ENCODE measurements around the gene GGT5.
"Not testable (repeated sequence)": the region's sequence is repeated elsewhere in the genome, so short reads cannot be mapped to it uniquely, and the experiment has no call there.

The GGT5 gene

DNA sequence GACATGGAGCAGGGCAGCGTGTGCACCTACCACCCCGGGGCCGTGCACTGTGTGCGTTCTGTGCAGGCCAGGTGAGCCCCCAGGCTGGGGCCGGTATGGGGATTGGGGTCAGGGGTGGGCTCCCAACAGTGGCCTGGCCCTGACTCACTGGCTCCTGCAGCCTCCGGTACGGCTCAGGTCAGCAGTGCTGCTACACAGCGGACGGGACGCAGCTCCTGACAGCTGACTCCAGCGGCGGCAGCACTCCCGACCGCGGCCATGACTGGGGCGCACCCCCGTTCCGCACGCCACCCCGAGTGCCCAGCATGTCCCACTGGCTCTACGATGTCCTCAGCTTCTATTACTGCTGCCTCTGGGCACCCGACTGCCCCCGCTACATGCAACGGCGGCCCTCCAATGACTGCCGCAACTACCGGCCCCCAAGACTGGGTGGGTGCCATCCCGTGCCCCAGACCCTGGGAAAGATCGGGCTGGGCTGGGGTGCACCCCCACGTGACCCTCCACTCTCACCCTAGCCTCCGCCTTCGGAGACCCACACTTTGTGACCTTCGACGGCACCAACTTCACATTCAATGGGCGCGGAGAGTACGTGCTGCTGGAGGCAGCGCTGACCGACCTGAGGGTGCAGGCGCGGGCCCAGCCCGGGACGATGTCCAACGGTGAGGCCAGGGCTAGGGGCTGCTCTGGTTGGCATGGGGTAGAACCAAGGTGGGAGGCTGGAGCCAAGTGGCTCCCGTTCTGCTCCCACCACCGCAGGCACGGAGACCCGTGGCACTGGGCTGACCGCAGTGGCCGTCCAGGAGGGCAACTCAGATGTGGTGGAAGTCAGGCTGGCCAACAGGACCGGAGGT, 59.2 kb downstream of the GGT5 start:
- DNase-seq (ENCODE audit: low spot score): no peak
- FAIRE-seq: no peak

DNA sequence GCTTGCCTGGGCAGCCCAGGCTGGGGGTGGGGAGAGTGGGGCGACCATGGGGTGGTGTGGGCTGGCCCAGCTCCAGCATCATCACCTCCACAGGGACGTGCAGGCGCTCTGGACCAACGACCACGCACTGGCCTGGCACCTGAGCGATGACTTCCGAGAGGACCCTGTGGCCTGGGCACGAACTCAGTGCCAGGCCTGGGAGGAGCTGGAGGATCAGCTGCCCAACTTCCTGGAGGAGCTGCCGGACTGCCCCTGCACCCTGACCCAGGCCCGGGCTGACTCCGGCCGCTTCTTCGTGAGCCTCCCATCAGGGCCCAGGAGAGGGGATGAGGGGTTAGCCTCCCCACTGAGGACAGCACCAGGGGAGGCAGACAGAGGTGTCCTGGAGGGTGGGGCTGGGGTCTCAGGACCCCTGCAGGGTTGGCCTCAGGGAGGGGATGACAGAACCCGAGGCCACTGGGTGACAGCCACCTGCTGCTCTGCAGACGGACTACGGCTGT, 59.8 kb downstream of the GGT5 start:
- DNase-seq (ENCODE audit: low spot score): no peak

DNA sequence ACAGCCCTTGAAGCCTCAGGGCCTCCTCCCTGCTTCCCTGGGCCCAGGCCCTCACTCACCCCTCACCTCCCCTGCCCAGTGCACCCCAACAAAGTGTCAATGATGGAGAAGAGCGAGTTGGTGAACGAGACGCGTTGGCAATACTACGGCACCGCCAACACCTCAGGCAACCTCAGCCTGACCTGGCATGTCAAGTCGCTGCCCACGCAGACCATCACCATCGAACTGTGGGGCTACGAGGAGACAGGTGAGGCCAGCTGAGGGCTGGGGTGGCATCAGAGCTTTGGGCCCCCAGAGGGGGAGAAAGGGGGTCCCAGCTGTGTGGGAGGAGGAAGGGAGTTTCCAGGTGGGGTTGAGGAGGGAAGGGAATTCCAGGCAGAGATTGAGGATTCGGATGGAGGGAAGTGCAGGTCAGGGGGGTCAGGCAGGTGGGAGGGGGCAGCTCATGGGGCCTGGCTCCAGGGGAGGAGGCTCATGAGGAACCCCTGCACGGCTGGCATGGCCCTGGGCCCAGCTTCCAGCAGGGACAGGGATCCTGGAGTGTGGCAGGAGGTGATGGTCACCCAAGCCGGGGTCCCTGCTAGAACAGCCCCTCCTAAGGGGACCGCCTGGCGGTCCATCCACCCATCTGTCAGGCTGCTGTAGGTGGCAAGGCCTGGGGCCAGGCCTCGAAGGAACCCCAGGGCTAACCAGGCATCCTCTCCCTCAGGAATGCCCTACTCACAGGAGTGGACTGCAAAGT, 60.7 kb downstream of the GGT5 start:
- DNase-seq (ENCODE audit: low spot score) (no peak), FAIRE-seq (no peak)

More for the DNA sequence above, 59.8 kb downstream of the GGT5 start:
- no peak for FAIRE-seq

DNA sequence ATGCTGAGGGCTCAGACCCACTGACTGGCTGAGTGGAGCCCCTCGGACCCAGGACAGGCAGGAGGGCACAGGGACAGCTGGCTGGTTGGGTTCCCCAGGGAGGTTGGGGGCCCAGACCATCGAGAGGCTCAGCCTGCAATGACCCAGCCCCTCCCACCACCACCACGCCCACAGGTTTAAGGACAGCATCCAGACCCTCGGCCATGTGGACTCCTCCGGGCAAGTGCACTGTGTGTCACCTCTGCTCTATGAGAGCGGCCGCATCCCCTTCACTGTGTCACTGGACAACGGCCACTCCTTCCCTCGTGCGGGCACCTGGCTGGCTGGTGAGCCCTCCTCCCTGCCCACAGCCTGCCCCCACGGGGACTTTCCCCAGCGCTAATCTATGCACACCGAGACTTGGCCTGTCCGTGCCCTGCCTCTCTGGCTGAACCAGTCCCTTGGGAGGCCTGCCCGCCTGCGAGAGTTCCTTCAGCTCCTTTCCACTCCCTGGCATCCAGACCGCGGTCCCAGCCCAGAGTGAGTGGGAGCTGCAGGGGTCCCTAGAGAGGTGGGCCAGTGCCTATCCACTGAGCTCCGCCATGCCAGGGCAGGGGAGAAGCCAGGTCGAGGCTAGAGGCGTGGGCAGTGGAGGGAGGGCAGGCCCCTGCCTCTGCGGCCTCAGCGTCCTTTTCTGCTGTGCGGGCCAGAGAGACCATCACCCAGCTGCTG, 61.4 kb downstream of the GGT5 start:
- FAIRE-seq: no peak

DNA sequence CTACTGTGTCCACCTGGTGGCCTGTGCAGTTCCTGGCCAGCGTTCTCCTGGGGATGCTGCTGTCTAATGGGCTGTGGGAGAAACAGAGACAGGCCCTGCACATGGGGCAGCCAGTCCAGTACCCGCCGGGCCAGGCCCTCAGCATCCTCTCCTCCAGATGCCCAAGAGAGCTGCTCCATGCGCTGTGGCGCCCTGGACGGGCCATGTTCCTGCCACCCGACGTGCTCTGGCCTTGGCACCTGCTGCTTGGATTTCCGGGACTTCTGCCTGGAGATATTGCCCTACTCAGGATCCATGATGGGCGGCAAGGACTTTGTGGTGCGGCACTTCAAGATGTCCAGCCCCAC, 62.0 kb downstream of the GGT5 start:
- not testable (repeated sequence) for DNase-seq (ENCODE audit: low spot score); FAIRE-seq

More for the DNA sequence above, 61.4 kb downstream of the GGT5 start:
- DNase-seq (ENCODE audit: low spot score): no peak

DNA sequence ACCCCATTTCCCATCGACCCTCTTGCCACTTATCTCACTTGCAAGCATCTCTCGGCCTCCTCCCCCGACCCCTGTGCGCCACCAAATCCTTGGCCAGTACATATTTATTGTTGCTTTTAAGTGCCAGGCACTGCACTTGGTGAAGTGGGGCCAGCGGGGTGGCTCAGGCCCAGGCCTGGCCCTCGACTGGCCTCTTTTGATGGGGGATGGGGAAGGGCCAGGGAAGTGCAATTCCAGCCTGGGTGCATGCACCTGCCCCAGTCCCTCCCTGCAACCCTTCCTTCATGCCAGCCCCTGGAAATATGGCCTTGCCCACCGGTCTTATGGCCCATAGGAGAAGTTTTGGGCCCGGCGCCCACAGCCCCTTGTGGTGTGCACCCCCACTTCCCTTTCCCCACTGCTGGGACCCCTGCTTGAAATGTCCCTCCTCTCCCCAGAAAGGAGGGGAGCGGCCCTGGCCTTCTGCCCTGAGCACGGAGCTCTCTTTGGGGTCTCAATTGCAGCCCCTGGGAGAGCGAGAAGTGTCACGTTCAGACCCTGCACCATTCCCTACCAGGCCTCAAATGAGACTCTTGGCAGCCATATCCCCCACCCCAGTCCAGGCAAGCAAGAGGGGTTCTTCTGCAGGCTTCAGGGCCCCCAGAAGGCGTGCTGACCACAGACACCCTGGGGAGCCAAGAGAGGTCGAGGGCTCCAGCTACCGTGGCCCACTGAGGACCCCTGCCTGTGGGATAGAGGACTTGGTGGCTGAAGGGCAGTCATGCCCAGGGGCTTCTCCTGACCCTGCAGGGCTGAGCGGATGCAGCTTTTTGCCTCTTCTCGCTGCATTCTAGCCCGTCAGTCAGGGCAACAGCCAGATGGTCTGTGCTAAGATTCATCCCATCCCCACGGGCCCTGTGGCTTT, 62.6 kb downstream of the GGT5 start:
- DNase-seq (ENCODE audit: low spot score) (no peak), FAIRE-seq (no peak)

DNA sequence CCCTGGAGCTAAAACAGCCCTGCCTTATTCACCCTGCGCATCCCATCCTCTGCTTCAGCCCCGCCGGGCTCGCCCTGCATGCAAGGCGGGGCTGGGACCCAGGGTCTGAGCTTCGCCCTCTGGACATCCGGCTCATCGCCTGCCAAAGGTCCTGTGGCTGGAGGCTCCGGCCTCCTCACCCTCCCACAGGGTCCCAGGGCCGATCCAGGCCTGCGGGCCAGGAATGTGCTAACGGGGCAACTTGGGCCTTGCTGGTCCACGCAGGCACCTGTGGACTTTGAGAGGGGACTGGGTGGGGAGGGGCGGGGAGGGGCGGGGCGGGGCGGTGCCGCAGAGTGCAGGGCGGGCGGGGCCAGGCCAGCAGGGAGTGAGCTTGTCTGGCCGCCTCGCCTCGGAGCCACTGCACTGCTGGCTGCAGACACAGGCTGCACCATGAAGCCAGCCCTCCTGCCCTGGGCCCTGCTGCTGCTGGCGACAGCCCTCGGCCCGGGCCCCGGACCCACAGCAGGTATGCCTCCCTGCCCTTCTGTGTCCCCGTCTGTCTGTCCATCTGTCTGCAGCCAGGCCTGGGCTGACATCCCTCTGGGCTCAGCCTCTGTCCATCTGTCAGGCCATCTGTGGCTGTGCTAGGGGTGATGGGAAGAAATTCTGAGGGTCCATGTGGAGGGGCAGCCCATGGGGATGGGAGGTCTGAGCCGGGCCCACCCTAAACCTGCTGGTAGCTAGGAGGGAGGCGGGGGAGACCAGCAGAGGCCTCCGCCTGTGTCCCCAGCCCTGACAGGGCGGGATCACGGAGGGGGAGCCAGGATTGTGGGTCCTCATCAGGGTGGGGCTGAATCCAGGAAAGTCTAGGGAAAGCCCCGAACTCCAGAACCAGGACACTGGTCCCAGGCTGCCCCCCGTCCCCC, 63.5 kb downstream of the GGT5 start, which contains the start of gene SUSD2:
Gene SUSD2, plus strand, starts transcription at position 400 of the 908 bp plus-strand sequence. Its CDS starts 33 bp downstream, at position 433.
- DNase-seq (ENCODE audit: low spot score): no peak
- no peak for FAIRE-seq

DNA sequence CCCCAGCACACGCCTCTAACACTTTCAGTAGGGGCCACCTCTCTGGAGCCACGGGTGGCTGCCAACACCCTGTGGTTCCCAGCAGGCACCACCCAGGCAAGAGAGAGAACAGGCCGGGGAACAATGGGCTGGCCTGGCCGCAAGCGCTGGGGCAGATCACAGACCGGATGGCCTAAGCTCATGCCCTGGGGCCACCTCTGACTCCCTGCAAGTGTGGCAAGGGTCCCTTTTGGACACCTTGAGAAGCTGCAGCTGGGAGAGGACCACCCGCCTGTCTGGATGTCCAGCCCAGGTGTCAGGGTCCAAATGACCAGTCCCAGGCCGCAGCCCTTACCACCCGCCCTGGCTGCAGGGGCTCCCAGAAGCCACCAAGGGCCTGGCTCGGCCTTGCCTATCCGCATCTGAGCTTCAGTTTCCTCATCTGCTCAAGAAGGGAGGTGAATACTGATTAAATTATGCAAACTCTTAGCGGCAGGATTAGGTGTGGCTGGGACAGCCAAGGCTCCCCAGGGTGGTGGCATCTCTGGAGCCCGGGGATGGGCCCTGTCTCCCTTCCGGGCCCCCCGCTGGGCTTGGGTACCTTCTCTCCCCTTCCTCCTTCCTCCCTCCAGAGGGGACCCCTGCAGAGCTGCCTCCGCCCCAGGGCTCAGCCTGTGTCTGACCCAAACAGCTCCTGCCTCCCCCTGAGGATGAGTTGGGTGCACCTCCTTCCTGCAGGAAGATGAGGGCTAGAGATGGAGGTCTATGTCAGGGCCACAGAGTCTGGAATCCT, 64.4 kb downstream of the GGT5 start:
- no peak for DNase-seq (ENCODE audit: low spot score)
- FAIRE-seq: no peak

DNA sequence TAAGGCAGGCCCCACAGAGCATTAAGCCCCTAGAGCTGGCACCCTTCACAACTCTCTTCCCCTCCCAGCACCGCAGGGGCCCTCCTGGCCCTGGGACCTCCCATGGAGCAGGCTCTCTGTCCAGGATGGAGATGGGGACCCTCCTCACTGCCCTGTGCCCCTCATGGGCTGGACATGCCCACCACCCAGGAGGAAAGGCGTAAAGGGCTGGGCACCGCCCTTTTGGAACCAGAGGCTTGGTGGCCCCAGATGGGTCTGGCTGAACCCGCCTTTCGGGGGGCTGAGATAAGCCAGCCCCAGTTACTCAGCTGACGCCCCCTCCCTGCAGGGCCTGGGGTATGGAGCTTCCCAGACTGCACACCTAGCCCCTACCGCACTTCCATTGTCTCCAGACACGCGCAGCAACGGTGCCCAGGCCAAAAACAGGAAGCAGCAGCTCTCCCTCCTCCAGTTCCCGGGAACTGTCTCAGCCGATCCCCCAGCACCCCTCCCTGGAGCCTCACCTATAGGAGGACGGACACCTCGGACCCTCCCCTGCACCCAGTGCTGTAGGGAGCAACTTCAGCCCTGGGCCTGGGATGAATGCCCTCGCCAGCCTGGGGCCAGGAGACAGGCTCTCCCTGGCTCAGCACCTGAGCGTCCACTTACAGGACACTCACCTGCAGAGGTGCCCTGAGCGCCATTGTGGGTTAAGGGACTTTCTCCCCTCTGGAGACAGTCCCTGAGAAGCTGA, 65.2 kb downstream of the GGT5 start:
- DNase-seq (ENCODE audit: low spot score): no peak
- FAIRE-seq: no peak

DNA sequence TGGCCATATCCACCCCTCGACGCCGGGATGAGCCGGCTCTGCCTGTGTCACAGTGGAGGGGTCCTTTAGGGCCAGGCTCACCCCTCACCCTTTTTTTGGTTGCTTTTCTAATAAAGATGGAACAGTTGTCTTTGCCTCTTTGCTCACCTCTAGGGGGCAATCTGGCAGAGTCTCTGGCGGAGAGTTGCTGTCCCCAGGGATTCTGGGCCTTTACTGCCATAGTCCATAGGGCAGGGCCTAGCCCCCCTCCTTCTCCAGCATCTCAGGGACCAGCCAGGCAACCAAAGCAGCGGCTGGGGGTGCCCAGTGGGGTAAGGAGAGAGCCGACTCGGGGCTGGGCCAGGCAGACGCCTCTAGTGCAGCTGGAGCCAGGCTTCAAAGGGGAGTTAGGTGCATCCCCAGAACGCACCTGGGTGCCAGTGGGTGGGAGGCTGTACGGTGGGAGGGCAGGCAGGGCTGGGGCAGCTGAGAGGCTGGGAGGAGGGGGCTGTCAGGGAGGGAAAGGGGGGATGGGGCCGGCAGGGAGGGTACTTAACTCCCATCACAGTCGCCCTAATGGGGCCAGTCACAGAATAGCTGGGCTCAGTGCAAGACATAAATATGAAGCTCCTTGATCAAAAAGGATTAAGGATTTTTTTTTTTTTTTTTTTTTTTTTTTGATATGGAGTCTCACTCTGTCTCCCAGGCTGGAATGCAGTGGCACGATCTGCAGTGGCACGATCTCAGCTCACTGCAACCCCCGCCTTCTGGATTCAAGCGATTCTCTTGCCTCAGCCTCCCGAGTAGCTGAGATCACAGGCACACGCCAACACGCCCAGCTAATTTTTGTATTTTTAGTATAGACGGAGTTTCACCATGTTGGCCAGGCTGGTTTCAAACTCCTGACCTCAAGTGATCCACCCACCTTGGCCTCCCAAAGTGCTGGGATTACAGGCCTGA, 66.1 kb downstream of the GGT5 start:
- FAIRE-seq (no peak), DNase-seq (ENCODE audit: low spot score) (no peak)

DNA sequence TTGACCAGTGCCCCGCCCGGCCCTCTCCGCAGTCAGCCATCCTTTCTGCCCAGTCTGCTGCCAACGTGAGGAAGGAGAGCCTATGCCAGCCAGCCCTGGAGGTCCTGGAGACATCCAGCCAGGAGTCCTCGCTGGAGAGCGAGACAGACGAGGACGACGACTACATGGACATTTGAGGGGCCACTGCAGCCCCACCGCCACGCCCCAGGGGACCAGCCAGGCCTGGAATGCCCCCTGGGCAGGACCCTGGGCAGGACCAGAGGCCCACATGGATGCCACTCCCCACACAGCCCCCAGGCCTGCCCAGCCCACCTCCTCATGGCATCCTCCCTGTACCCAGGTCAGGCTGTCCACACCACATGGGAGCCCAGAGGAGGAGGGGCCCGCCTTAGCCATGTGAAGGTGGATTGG, 66.9 kb downstream of the GGT5 start:
- FAIRE-seq: no peak
- DNase-seq (ENCODE audit: low spot score): no peak

DNA sequence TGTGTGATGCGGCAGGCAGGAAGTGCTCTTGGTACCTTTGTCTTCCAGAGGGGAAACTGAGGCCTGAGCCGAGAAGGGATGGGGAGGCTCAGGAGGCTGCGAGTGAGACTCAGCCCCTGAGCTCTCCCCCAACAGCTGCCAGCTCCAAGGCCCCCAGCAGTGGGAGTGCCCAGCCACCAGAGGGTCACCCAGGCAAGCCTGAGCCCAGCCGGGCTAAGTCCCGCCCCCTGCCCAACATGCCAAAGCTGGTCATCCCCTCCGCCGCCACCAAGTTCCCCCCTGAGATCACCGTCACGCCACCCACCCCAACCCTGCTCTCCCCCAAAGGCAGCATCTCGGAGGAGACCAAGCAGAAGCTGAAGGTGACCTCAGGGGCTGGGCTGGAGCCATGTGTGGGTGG, 67.4 kb downstream of the GGT5 start:
- FAIRE-seq: no peak
- DNase-seq (ENCODE audit: low spot score): no peak

DNA sequence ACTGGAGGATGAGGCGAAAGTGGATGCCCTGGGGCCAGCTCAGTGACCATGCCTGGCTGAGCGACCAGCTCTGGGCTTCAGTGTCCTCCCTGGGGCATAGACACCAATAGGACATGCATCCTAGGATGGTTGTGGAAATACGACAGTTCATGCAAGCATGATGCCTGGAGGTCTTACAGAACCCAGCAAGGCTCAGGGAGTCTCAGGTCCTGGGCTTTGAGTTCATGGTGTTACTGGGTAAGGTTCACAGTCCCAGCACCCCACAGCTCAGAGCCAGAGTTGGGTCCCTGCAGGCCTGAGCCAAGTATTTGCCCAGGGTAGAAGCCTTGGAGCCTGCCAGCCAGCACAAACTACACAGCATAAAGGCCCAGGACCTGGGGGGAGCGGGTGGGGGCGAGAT, 67.8 kb downstream of the GGT5 start:
- DNase-seq (ENCODE audit: low spot score): no peak
- no peak for FAIRE-seq

DNA sequence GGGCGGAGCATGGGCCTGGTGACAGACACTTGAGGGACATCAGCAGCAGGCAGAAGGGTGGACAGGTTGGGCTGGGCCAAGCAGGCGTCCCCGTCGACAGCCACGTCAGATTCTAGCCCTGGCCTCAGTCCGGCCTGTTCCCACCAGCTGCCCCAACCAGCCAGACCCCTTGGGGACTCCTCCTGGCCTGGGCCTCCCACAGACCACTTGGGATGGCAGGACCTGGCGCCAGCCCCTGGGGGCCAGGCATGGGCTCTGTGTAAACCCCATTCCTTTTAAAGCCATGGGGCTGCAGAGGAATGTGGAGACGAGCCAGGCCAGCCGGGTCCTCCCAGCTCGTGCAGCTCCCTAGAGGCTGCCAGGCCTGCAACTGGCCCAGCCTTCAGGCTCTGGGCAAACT, 68.3 kb downstream of the GGT5 start:
- FAIRE-seq: no peak
- DNase-seq (ENCODE audit: low spot score): no peak

DNA sequence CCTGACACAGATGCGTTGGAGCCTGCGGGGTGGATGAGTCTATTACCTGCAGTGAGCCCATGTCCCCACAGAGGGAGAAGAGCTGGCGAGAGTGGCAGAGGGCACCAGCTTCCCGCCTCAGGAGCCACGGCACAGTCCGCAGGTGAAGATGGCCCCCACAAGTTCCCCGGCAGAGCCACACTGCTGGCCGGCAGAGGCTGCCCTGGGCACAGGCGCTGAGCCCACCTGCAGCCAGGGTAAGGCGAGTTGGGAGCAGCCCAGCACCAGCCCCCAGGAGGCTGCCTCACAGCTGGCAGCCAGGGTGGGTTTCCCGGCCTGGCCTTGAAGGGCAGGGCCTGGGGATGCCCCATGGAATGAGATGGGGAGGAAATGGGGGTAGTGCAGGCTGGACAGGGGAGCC, 68.8 kb downstream of the GGT5 start:
- FAIRE-seq (no peak), DNase-seq (ENCODE audit: low spot score) (no peak)

DNA sequence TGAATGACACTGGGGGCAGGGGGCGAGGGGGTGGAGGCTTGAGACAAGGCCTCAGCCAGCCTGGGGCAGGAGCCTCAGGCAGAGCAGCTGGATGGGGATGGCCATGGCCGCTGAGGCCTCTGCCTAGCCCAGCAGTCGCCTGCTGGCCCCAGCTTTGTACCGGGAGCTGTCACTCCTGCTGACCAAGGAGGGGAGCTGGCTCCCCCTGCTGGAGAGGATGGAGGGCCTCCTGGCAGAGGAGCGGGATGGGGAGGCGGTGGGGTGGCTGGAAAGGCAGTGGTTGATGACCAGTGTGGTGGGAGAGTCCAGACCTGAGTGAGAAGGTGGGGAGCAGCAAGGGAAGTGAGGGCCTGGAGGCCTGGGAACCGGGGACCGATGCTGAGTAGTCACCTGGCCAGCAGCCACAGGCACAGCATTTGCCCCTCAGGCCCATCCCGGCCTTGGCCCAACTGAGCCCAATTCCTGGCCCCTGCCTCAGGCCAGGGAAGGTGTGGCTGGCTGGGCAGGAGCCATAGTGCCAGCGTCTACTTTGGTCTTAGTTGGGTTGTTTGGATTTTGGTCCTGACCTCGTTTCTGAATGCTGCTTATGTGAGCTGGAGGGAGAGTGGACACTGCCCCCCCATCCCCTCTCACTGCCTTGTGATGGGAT, 69.6 kb downstream of the GGT5 start:
- DNase-seq (ENCODE audit: low spot score) (peak; percentile 26), FAIRE-seq (no peak)

DNA sequence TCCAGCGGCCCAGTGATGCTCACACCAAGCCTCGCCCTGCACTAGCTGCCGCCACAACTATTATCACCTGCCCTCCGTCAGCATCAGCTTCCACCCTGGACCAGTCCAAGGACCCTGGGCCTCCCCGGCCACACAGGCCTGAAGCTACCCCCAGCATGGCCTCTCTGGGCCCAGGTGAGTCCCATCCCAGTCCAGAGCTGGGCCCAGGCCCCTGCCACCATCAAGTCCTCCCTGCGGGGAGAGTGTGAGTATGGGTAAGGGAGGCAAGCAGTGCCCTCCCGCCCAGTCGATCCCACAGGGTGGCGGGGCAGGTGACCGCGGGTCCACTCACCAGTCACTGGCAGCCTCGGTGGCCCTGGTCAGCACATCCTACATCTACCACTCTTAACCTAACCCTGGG, 73.1 kb downstream of the GGT5 start:
- FAIRE-seq (no peak), DNase-seq (ENCODE audit: low spot score) (no peak)
